Testis (tissue), 2 donors: ENCODE measurements around the gene GRB7.

Source experiments
- CTCF ChIP-seq, 3 experiments: fragments of 450-650 bp in 2 of 3; fragments of 200-600 bp in 1 of 3; sonication (generic) in 1 of 3; IDR thresholded peaks; one replicate each; pipeline ENCODE4 v1.5.1; 2016 to 2019; ENCODE audit warnings: antibody characterized with exemption in 3 of 3, mild to moderate bottlenecking in 2 of 3, moderate library complexity in 1 of 3
- POLR2A ChIP-seq: fragments of 450-650 bp; IDR thresholded peaks from one replicate; pipeline ENCODE4 v1.6.1; 2017; ENCODE audit warnings: antibody characterized with exemption, mild to moderate bottlenecking, moderate library complexity

- no peak for TF ChIP-seq POLR2A
- no peak for TF ChIP-seq CTCF (IDR thresholded peaks at IDR 0.05)
Observed at GRCh38 chr17:39688945-39689344, 48.8 kb upstream of the GRB7 start.
